CD14-positive monocyte (primary cell): Measurements from ENCODE around the gene SLC29A1. TPM values are rescaled to one million over a fixed set of nuclear protein-coding genes. Genes with fewer than 3 reads are reported as not detected.

Experiments used
- DNase-seq, 3 donors: peaks; one replicate each; pipeline ENCODE4 v3.0.0-alpha.2; 2011 to 2022
- H2AFZ ChIP-seq: 2 replicates; pipeline ENCODE4 v1.6.0; 2012; ENCODE audit warnings: mild to moderate bottlenecking, low read depth, low read length, inconsistent platforms; ENCODE audit not compliant: insufficient read depth, poor library complexity, severe bottlenecking
- H3K27ac ChIP-seq, 2 donors: 1 replicate in 1 of 2; 2 replicates in 1 of 2; pipeline ENCODE4 v1.5.1; 2012 to 2013; ENCODE audit warnings: low read length in 2 of 2, control low read depth in 1 of 2, inconsistent platforms in 1 of 2, low read depth in 1 of 2, mild to moderate bottlenecking in 1 of 2
- H3K27me3 ChIP-seq, 2 donors: one replicate each; pipeline versions ENCODE4 v1.6.0 to v1.6.1; 2011 to 2013; ENCODE audit warnings: low read length in 2 of 2; ENCODE audit not compliant: control insufficient read depth in 2 of 2, insufficient read depth in 2 of 2
- H3K36me3 ChIP-seq, 2 donors: replicated peaks in 1 of 2; 1 replicate in 1 of 2; 2 replicates in 1 of 2; pipeline versions ENCODE4 v1.5.1 to v1.6.1; 2012 to 2013; ENCODE audit warnings: low read length in 2 of 2, control low read depth in 1 of 2, inconsistent platforms in 1 of 2, mild to moderate bottlenecking in 1 of 2; ENCODE audit not compliant: insufficient read depth in 2 of 2, control insufficient read depth in 1 of 2
- H3K4me1 ChIP-seq, 2 donors: 1 replicate in 1 of 2; 2 replicates in 1 of 2; pipeline versions ENCODE4 v1.5.1 to v1.6.1; 2012 to 2013; ENCODE audit warnings: low read length in 2 of 2, control low read depth in 1 of 2, inconsistent platforms in 1 of 2, mild to moderate bottlenecking in 1 of 2, moderate library complexity in 1 of 2; ENCODE audit not compliant: insufficient read depth in 2 of 2, control insufficient read depth in 1 of 2
- H3K4me2 ChIP-seq: replicated peaks from 2 replicates; pipeline ENCODE3; 2012; ENCODE audit warnings: low read length, moderate library complexity, mild to moderate bottlenecking; ENCODE audit not compliant: poor library complexity, severe bottlenecking; ENCODE audit errors: extremely low read depth
- H3K4me3 ChIP-seq, 3 experiments: fragments of 200-600 bp in 1 of 3; sonication (generic) in 1 of 3; replicated peaks in 1 of 3; 1 replicate in 2 of 3; 2 replicates in 1 of 3; pipeline ENCODE4 v1.5.1; 2011 to 2013; ENCODE audit warnings: low read length in 3 of 3, mild to moderate bottlenecking in 3 of 3, control low read depth in 2 of 3, low read depth in 2 of 3, inconsistent platforms in 1 of 3, moderate library complexity in 1 of 3
- H3K79me2 ChIP-seq: 2 replicates; pipeline ENCODE4 v1.6.0; 2012; ENCODE audit warnings: mild to moderate bottlenecking, control low read depth, inconsistent platforms, low read length, moderate library complexity; ENCODE audit not compliant: insufficient read depth
- H3K9ac ChIP-seq: 2 replicates; pipeline ENCODE4 v1.6.0; 2017; ENCODE audit warnings: low read length, mild to moderate bottlenecking; ENCODE audit not compliant: insufficient read depth, poor library complexity, severe bottlenecking
- H3K9me3 ChIP-seq, 2 donors: replicated peaks in 1 of 2; 1 replicate in 1 of 2; 2 replicates in 1 of 2; pipeline versions ENCODE4 v1.5.1 to v1.6.1; 2012 to 2013; ENCODE audit warnings: low read length in 2 of 2, control low read depth in 1 of 2; ENCODE audit not compliant: control insufficient read depth in 1 of 2, insufficient read depth in 1 of 2
- H4K20me1 ChIP-seq: 2 replicates; pipeline ENCODE4 v1.6.0; 2012; ENCODE audit warnings: mild to moderate bottlenecking, low read length, control low read depth, moderate library complexity; ENCODE audit not compliant: insufficient read depth
- H3K27ac Mint-ChIP-seq, 7 donors: one replicate each; pipeline ENCODE4 v1.8.0; 2020; ENCODE audit warnings: mild to moderate bottlenecking in 7 of 7, mixed read lengths in 7 of 7, moderate library complexity in 6 of 7, inconsistent platforms in 2 of 7
- H3K27me3 Mint-ChIP-seq, 3 donors: one replicate each; pipeline ENCODE4 v1.8.0; 2021 to 2022; ENCODE audit warnings: low read depth in 3 of 3, mild to moderate bottlenecking in 3 of 3, mixed read lengths in 3 of 3, moderate library complexity in 3 of 3, inconsistent platforms in 1 of 3
- H3K36me3 Mint-ChIP-seq, 2 donors: one replicate each; pipeline ENCODE4 v1.8.0; 2020; ENCODE audit warnings: mixed read lengths in 2 of 2, inconsistent platforms in 1 of 2, mild to moderate bottlenecking in 1 of 2
- H3K4me1 Mint-ChIP-seq: one replicate; pipeline ENCODE4 v1.8.0; 2020; ENCODE audit warnings: mild to moderate bottlenecking, mixed read lengths
- H3K4me3 Mint-ChIP-seq, 2 donors: one replicate each; pipeline ENCODE4 v1.8.0; 2020; ENCODE audit warnings: mild to moderate bottlenecking in 2 of 2, mixed read lengths in 2 of 2, moderate library complexity in 1 of 2
- H3K9me3 Mint-ChIP-seq, 7 donors: one replicate each; pipeline ENCODE4 v1.8.0; 2020 to 2022; ENCODE audit warnings: mixed read lengths in 7 of 7, mild to moderate bottlenecking in 6 of 7, moderate library complexity in 6 of 7, inconsistent platforms in 2 of 7
- WGBS: methylation state at CpG from one replicate; pipeline ENCODE4 v1.1.5; 2013; ENCODE audit warnings: missing lambda C conversion rate; ENCODE audit not compliant: insufficient coverage; 5-methylcytosine and 5-hydroxymethylcytosine counted together
- intact Hi-C, 2 donors: fragments of 100-400 bp; cut with micrococcal nuclease; formaldehyde crosslinking; loops; one replicate each; pipeline versions ENCODE4 v1.15.0 to v1.15.1; 2023
- polyA plus RNA-seq, 3 donors: library from polyadenylated mRNA; depleted of rRNA in 1 of 3; unstranded in 2 of 3; stranded (reverse) in 1 of 3; fragments of 300-500 nt in 2 of 3; fragments of >200 nt in 1 of 3; fragmentation: Illumina TruSeq in 2 of 3; gene quantifications; 1 replicate in 2 of 3; 2 replicates in 1 of 3; pipeline ENCODE4 v1.2.3, GENCODE V29; 2012 to 2021
- TF ChIP-seq, protein P1 (sequence below): fragments of 200-600 bp; IDR thresholded peaks from one replicate; pipeline ENCODE4 v1.8.0; 2022; ENCODE audit warnings: antibody characterized with exemption, mild to moderate bottlenecking

Gene SLC29A1
- polyA plus RNA-seq, 3 donors, result 14.3 to 23.2 (median 15.0) TPM

DNA sequence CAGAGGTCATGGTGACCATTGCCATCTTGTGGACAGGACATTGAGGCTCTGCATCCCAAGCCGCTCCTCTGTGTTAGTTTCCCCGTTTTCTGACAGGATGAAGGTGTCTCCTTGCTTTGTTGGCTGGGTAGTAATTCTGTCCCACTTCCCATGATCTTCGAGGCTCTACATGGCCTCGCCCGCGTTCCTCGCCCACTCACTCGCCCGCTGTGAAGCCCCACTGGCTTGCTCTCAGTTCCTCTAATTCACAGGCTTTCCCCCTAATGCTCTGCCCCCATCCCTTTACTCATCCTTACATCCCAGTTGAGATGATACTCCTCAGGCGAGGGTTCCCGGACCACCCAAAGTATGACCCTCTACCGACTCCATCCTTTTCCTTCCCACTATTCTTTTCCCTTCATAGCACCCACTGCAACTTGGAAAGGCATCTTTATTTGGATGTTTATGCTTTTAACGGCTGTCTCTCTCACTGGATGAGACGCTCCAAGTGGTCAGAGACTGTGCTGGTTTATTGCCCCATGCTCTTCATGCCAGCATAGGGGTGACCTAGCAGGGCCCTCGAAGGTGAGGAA lies 34.4 kb downstream of the SLC29A1 start:
- Histone ChIP-seq H3K27me3 (no peaks in the 10 kb centered on the region), H3K27ac (peak overlapping the region; percentile 66 to 69), H3K9me3 (no peaks in the 10 kb centered on the region), H3K9ac (peak overlapping the region; percentile 77), H4K20me1 (peaks cover 97% of the 10 kb centered on the region), H3K79me2 (peaks cover 31% of the 10 kb centered on the region), H3K4me3 (peak overlapping the region; percentile 24 to 85 (median 29)), H3K4me2 (peak overlapping the region; percentile 99), H3K4me1 (peaks cover 35 to 59% of the 10 kb centered on the region in 2 donors), H3K36me3 (peaks cover 68 to 81% of the 10 kb centered on the region in 2 donors), H2AFZ (no peak overlapping the region)
- H3K36me3 Mint-ChIP-seq, result peaks cover 72 to 77% of the 10 kb centered on the region in 2 donors
- H3K27me3 Mint-ChIP-seq, result peaks cover 0 to 6% (median 2%) of the 10 kb centered on the region in 3 donors
- intact Hi-C loops, result loop anchor here (5.0 kb wide), 3 partner anchors 36 to 161 kb away; partner anchors contain the start of gene SLC29A1 (in 2 of the 2)
- DNase-seq, result no peak
- H3K27ac Mint-ChIP-seq, result peak overlapping the region; percentile 83 to 97 (median 91)
- WGBS, result 33% methylated on average over 14 of the region's 15 CpGs
- TF ChIP-seq, protein P1, sequence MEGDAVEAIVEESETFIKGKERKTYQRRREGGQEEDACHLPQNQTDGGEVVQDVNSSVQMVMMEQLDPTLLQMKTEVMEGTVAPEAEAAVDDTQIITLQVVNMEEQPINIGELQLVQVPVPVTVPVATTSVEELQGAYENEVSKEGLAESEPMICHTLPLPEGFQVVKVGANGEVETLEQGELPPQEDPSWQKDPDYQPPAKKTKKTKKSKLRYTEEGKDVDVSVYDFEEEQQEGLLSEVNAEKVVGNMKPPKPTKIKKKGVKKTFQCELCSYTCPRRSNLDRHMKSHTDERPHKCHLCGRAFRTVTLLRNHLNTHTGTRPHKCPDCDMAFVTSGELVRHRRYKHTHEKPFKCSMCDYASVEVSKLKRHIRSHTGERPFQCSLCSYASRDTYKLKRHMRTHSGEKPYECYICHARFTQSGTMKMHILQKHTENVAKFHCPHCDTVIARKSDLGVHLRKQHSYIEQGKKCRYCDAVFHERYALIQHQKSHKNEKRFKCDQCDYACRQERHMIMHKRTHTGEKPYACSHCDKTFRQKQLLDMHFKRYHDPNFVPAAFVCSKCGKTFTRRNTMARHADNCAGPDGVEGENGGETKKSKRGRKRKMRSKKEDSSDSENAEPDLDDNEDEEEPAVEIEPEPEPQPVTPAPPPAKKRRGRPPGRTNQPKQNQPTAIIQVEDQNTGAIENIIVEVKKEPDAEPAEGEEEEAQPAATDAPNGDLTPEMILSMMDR, result peak; percentile 56
- H3K4me1 Mint-ChIP-seq, result peaks cover 64% of the 10 kb centered on the region
- peak overlapping the region; percentile 79 to 87 for H3K4me3 Mint-ChIP-seq
- H3K9me3 Mint-ChIP-seq, result no peaks in the 10 kb centered on the region

DNA sequence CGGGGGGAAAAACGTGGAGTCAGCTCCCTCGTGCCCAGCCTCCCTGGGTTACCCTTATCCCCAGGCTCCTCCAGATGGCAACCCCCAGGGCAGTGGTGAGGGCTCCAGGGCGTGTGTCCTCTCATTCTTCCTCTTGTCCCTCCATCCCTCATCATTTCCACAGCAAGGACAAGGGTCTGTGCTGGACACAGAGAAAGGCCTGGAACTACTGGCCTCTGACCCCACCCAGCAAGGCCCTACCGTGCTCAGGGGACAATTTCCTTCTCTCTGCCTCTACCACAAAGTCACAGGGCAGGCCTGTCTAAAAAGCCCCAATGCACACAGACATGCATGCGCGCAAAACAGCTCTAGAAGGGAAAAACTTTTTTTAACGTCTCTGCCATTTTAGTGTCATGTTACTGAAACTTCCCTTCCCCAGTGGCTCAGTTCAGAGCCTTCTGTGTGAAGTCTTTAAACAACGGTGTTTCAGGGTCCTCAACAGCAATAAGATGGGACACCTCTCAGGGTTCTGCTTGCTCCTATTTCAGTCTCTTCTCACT lies 35.0 kb downstream of the SLC29A1 start:
- H3K4me3 Mint-ChIP-seq, result peak overlapping the region; percentile 79 to 87
- peak overlapping the region; percentile 83 to 97 (median 91) for H3K27ac Mint-ChIP-seq
- Histone ChIP-seq H3K9me3 (no peaks in the 10 kb centered on the region), H3K4me2 (peak overlapping the region; percentile 99), H3K4me3 (peak overlapping the region in 1 of 3 experiments; percentile 85), H2AFZ (no peak overlapping the region), H3K27ac (peak overlapping the region; percentile 66 to 69), H3K9ac (no peak overlapping the region), H3K4me1 (peaks cover 41 to 64% of the 10 kb centered on the region in 2 donors), H4K20me1 (peaks cover 97% of the 10 kb centered on the region), H3K79me2 (peaks cover 37% of the 10 kb centered on the region), H3K36me3 (peaks cover 63 to 76% of the 10 kb centered on the region in 2 donors), H3K27me3 (no peaks in the 10 kb centered on the region)
- H3K4me1 Mint-ChIP-seq, result peaks cover 67% of the 10 kb centered on the region
- 88% methylated on average over 9 of the region's 9 CpGs for WGBS
- no peaks in the 10 kb centered on the region for H3K9me3 Mint-ChIP-seq
- H3K27me3 Mint-ChIP-seq, result peaks cover 0 to 6% (median 2%) of the 10 kb centered on the region in 3 donors
- intact Hi-C loops, result loop anchor here (5.0 kb wide), 3 partner anchors 36 to 161 kb away; partner anchors contain the start of gene SLC29A1 (in 2 of the 2)
- peaks cover 66 to 76% of the 10 kb centered on the region in 2 donors for H3K36me3 Mint-ChIP-seq
- TF ChIP-seq, protein P1, result no peak
- DNase-seq, result no peak
